H9 (cell line): ENCODE data around the gene TMEM242. TPM values are rescaled to one million over a fixed set of nuclear protein-coding genes. Genes with fewer than 3 reads are reported as not detected.

ENCODE experiments used
- DNase-seq: peaks from one replicate; pipeline ENCODE4 v3.0.0-alpha.2; 2017
- H2AFZ ChIP-seq: one replicate; pipeline ENCODE4 v1.6.1; 2013; ENCODE audit warnings: mild to moderate bottlenecking, low read length, control low read depth, moderate library complexity
- H2AK5ac ChIP-seq: 2 replicates; pipeline ENCODE4 v1.6.1; 2013; ENCODE audit warnings: low read length, control low read depth, mixed read lengths; ENCODE audit not compliant: insufficient read length
- H2BK120ac ChIP-seq: one replicate; pipeline ENCODE4 v1.6.1; 2013; ENCODE audit warnings: low read depth, mild to moderate bottlenecking, low read length, control low read depth, inconsistent platforms; ENCODE audit not compliant: poor library complexity, severe bottlenecking
- H2BK12ac ChIP-seq: 2 replicates; pipeline ENCODE4 v1.6.1; 2013; ENCODE audit warnings: low read length, control low read depth, mixed read lengths, low read depth; ENCODE audit not compliant: insufficient read length
- H2BK15ac ChIP-seq: 2 replicates; pipeline ENCODE4 v1.6.1; 2013; ENCODE audit warnings: low read depth, low read length, control low read depth
- H2BK20ac ChIP-seq: one replicate; pipeline ENCODE4 v1.6.1; 2013; ENCODE audit warnings: low read depth, mild to moderate bottlenecking, low read length, control low read depth, inconsistent platforms; ENCODE audit not compliant: poor library complexity, severe bottlenecking
- H2BK5ac ChIP-seq: 2 replicates; pipeline ENCODE4 v1.6.1; 2013; ENCODE audit warnings: low read length, control low read depth, mixed read lengths; ENCODE audit not compliant: insufficient read length
- H3K14ac ChIP-seq: 2 replicates; pipeline ENCODE4 v1.6.1; 2013; ENCODE audit warnings: low read length, control low read depth; ENCODE audit not compliant: insufficient read depth
- H3K18ac ChIP-seq: 2 replicates; pipeline ENCODE4 v1.6.1; 2013; ENCODE audit warnings: low read depth, mild to moderate bottlenecking, mixed read lengths, low read length, control low read depth; ENCODE audit not compliant: insufficient read length
- H3K23ac ChIP-seq: 2 replicates; pipeline ENCODE4 v1.6.1; 2013; ENCODE audit warnings: low read length, control low read depth, mixed read lengths, low read depth; ENCODE audit not compliant: insufficient read length
- H3K23me2 ChIP-seq: 2 replicates; pipeline ENCODE4 v1.6.1; 2013; ENCODE audit warnings: low read depth, mild to moderate bottlenecking, mixed read lengths, low read length, control low read depth; ENCODE audit not compliant: insufficient read length, poor library complexity, severe bottlenecking
- H3K27ac ChIP-seq: 2 replicates; pipeline ENCODE4 v1.5.1; 2013; ENCODE audit warnings: low read length, control low read depth, mixed read lengths, low read depth; ENCODE audit not compliant: insufficient read length
- H3K27me3 ChIP-seq: 2 replicates; pipeline ENCODE4 v1.6.1; 2013; ENCODE audit warnings: low read length, control low read depth, inconsistent platforms; ENCODE audit not compliant: insufficient read depth
- H3K4ac ChIP-seq: 2 replicates; pipeline ENCODE4 v1.6.1; 2013; ENCODE audit warnings: low read depth, mild to moderate bottlenecking, control low read depth, inconsistent platforms, low read length, moderate library complexity
- H3K4me1 ChIP-seq: 2 replicates; pipeline ENCODE4 v1.6.1; 2013; ENCODE audit warnings: low read length, control low read depth, inconsistent platforms; ENCODE audit not compliant: insufficient read depth
- H3K4me2 ChIP-seq: 2 replicates; pipeline ENCODE4 v1.6.1; 2013; ENCODE audit warnings: low read length, control low read depth, mixed read lengths; ENCODE audit not compliant: insufficient read length, insufficient read depth
- H3K56ac ChIP-seq: 2 replicates; pipeline ENCODE4 v1.6.1; 2013; ENCODE audit warnings: low read depth, mild to moderate bottlenecking, mixed read lengths, low read length, control low read depth; ENCODE audit not compliant: insufficient read length
- H3K79me1 ChIP-seq: 2 replicates; pipeline ENCODE4 v1.6.1; 2013; ENCODE audit warnings: low read depth, mild to moderate bottlenecking, moderate library complexity, low read length, control low read depth, inconsistent platforms; ENCODE audit not compliant: insufficient read depth, poor library complexity, severe bottlenecking
- H3K79me2 ChIP-seq: 2 replicates; pipeline ENCODE4 v1.6.1; 2013; ENCODE audit warnings: low read length, control low read depth, inconsistent platforms; ENCODE audit not compliant: insufficient read depth
- H3K9ac ChIP-seq: 2 replicates; pipeline ENCODE4 v1.6.1; 2013; ENCODE audit warnings: low read length, control low read depth, mixed read lengths; ENCODE audit not compliant: insufficient read length; ENCODE audit errors: extremely low read depth
- H3K9me3 ChIP-seq: one replicate; pipeline ENCODE4 v1.6.1; 2013; ENCODE audit warnings: low read depth, low read length, inconsistent platforms; ENCODE audit not compliant: control insufficient read depth
- H3T11ph ChIP-seq: one replicate; pipeline ENCODE4 v1.6.1; 2013; ENCODE audit warnings: mild to moderate bottlenecking, low read length, control low read depth, inconsistent platforms
- H4K20me1 ChIP-seq: one replicate; pipeline ENCODE4 v1.6.1; 2013; ENCODE audit not compliant: control insufficient read depth, insufficient read length, insufficient read depth
- H4K5ac ChIP-seq: 2 replicates; pipeline ENCODE4 v1.6.1; 2013; ENCODE audit warnings: low read depth, mild to moderate bottlenecking, mixed read lengths, low read length, control low read depth; ENCODE audit not compliant: insufficient read length
- H4K8ac ChIP-seq: replicated peaks from 2 replicates; pipeline ENCODE4 v1.6.1; 2013; ENCODE audit warnings: low read length, control low read depth, mixed read lengths, low read depth; ENCODE audit not compliant: insufficient read length
- H4K91ac ChIP-seq: 2 replicates; pipeline ENCODE4 v1.6.1; 2013; ENCODE audit warnings: low read depth, mild to moderate bottlenecking, moderate library complexity, mixed read lengths, low read length, control low read depth; ENCODE audit not compliant: insufficient read length
- H3K27ac Mint-ChIP-seq, 3 experiments: 2 replicates in 2 of 3; 3 replicates in 1 of 3; pipeline ENCODE4 v1.8.0; 2020 to 2021; ENCODE audit warnings: mixed read lengths in 3 of 3, mild to moderate bottlenecking in 1 of 3, moderate library complexity in 1 of 3
- H3K27me3 Mint-ChIP-seq: 2 replicates; pipeline ENCODE4 v1.8.0; 2021; ENCODE audit warnings: low read depth, mild to moderate bottlenecking, moderate library complexity, mixed read lengths
- H3K36me3 Mint-ChIP-seq, 3 experiments: 2 replicates in 2 of 3; 3 replicates in 1 of 3; pipeline ENCODE4 v1.8.0; 2020 to 2021; ENCODE audit warnings: low read depth in 3 of 3, mixed read lengths in 3 of 3; ENCODE audit not compliant: insufficient read depth in 1 of 3
- H3K4me1 Mint-ChIP-seq, 2 experiments: 2 replicates each; pipeline ENCODE4 v1.8.0; 2020; ENCODE audit warnings: mixed read lengths in 2 of 2
- H3K4me3 Mint-ChIP-seq, 2 experiments: 2 replicates in 1 of 2; 3 replicates in 1 of 2; pipeline ENCODE4 v1.8.0; 2020 to 2021; ENCODE audit warnings: mild to moderate bottlenecking in 2 of 2, mixed read lengths in 2 of 2, moderate library complexity in 1 of 2
- H3K9me3 Mint-ChIP-seq, 2 experiments: 2 replicates in 1 of 2; 3 replicates in 1 of 2; pipeline ENCODE4 v1.8.0; 2020; ENCODE audit warnings: mild to moderate bottlenecking in 2 of 2, mixed read lengths in 2 of 2, moderate library complexity in 1 of 2
- WGBS: extraction: QIAGEN DNeasy Blood & Tissue Kit; methylation state at CpG from one replicate; pipeline ENCODE4 v1.1.7; 2013; ENCODE audit warnings: missing lambda C conversion rate, low lambda C conversion rate, mixed read lengths; ENCODE audit not compliant: insufficient read length; ENCODE audit errors: extremely low coverage; 5-methylcytosine and 5-hydroxymethylcytosine counted together
- total RNA-seq: library from RNA; stranded (reverse); gene quantifications from 2 replicates; pipeline ENCODE4 v1.2.1, GENCODE V29; 2021
- TF ChIP-seq, protein P1 (sequence below): fragments of 200-600 bp; sonication (generic); conservative IDR thresholded peaks from 3 replicates; pipeline ENCODE4 v1.8.0; 2021; ENCODE audit warnings: antibody characterized with exemption, mild to moderate bottlenecking

TMEM242 gene
- total RNA-seq, 1 experiment from 2014 or later = 10.5 TPM

DNA sequence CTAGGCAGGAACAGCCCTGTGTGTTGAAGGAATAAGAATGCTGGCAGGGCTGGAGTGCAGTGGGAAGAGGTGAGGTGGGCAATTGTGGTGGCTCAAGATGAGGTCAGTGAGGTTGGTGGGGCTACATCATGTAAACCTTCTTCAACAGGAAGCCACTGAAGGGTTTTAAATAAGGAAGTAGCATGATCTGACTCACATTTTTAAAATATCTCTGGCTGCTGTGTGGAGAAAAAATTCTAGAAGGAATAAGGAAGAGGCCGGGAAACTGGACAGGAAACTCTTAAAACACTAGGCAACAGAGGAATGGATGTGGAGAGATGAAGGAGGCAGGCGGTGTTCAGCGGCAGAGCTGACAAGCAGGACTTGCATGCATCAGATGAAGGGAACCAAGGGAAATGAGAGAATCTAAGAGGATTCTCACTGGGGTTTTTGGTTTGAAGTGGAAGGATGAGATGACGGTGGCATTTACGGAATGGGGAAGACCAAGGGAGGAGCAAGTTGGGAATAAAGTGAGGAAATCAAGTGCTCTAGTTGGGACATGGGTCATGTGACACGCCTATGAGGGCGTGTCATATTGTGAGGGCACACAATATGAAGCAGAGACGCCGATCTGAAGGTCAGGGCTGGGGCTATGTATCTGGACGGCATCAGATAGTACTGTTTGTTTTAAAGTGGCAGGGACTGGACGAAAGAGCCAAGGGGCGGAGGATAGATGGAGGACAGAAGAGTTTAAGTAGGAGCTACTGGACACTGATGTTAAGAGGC lies 18.2 kb downstream of the TMEM242 start:
- no peak overlapping the region for H3K9ac ChIP-seq
- H2BK5ac ChIP-seq = no peak overlapping the region
- no peak overlapping the region for H3K18ac ChIP-seq
- H4K8ac ChIP-seq = no peak overlapping the region
- WGBS = no CpG with 5 or more reads among the region's 12 CpGs
- H3K4me2 ChIP-seq = no peak overlapping the region
- no peak overlapping the region for H2AK5ac ChIP-seq
- H2AFZ ChIP-seq = no peak overlapping the region
- no peak overlapping the region for H4K91ac ChIP-seq
- H3K36me3 Mint-ChIP-seq = no peaks in the 10 kb centered on the region
- no peak overlapping the region for H3T11ph ChIP-seq
- H3K4me3 Mint-ChIP-seq = no peak overlapping the region
- no peak overlapping the region for H2BK15ac ChIP-seq
- peaks cover 10 to 16% of the 10 kb centered on the region in 2 experiments for H3K4me1 Mint-ChIP-seq
- H3K4me1 ChIP-seq = 0 out of 2 replicates have a peak, but pooled peaks cover 2% of the 10 kb centered on the region
- no peak overlapping the region for H2BK12ac ChIP-seq
- no peaks in the 10 kb centered on the region for H3K27me3 ChIP-seq
- H3K27ac Mint-ChIP-seq = no peak overlapping the region
- no peaks in the 10 kb centered on the region for H3K79me1 ChIP-seq
- no peaks in the 10 kb centered on the region for H3K79me2 ChIP-seq
- no peaks in the 10 kb centered on the region for H3K9me3 Mint-ChIP-seq
- H2BK120ac ChIP-seq = no peak overlapping the region
- no peak overlapping the region for H3K14ac ChIP-seq
- H3K27me3 Mint-ChIP-seq = no peaks in the 10 kb centered on the region
- no peak overlapping the region for H3K27ac ChIP-seq
- H3K9me3 ChIP-seq = no peaks in the 10 kb centered on the region
- H3K23ac ChIP-seq = no peak overlapping the region
- H4K20me1 ChIP-seq = no peaks in the 10 kb centered on the region
- no peak overlapping the region for H2BK20ac ChIP-seq
- TF ChIP-seq, protein P1, sequence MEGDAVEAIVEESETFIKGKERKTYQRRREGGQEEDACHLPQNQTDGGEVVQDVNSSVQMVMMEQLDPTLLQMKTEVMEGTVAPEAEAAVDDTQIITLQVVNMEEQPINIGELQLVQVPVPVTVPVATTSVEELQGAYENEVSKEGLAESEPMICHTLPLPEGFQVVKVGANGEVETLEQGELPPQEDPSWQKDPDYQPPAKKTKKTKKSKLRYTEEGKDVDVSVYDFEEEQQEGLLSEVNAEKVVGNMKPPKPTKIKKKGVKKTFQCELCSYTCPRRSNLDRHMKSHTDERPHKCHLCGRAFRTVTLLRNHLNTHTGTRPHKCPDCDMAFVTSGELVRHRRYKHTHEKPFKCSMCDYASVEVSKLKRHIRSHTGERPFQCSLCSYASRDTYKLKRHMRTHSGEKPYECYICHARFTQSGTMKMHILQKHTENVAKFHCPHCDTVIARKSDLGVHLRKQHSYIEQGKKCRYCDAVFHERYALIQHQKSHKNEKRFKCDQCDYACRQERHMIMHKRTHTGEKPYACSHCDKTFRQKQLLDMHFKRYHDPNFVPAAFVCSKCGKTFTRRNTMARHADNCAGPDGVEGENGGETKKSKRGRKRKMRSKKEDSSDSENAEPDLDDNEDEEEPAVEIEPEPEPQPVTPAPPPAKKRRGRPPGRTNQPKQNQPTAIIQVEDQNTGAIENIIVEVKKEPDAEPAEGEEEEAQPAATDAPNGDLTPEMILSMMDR = no peak
- H3K56ac ChIP-seq = no peak overlapping the region
- H4K5ac ChIP-seq = no peak overlapping the region
- H3K4ac ChIP-seq = no peak overlapping the region
- DNase-seq = no peak
- no peaks in the 10 kb centered on the region for H3K23me2 ChIP-seq
